Esophagus mucosa (tissue), 1 donor: ENCODE measurements around the gene DTD1. TPM values are rescaled to one million over a fixed set of nuclear protein-coding genes. Genes with fewer than 3 reads are reported as not detected.
A peak's percentile ranks its signal among the peaks of the same experiment; 100 is the strongest.

Experiments
- ATAC-seq: fragments of 200-7000 bp; cut with Tn5 transposase; one replicate; pipeline ENCODE4 v1.9.1; 2020
- total RNA-seq: library from RNA; stranded (reverse); gene quantifications from one replicate; pipeline ENCODE4 v1.2.4, GENCODE V29; 2023
- donor health status: DM: yes; HTN: yes; CAD: no.

DTD1 gene
- total RNA-seq, 1 donor from 2014 or later = 36.1 TPM

DNA sequence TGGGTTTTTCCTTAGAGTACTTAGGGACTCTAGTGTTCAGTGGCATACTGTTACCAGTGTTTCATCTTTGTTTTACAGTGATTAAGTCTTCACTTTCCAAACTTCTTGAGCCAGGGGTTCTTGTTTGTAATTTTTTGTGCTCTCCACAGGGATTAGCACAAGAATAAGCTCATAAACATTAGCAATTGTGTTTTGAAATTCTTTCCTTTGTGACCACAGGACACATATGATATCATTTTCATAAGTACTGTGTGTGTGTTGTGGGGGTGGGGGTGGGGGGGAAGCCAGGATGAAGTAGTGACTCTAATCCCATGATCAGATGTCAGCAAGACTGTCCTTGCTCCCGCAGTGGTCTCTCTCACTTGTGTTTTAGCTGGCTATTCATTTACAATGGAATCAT is 124.3 kb downstream of the DTD1 start:
- no peak for ATAC-seq

DNA sequence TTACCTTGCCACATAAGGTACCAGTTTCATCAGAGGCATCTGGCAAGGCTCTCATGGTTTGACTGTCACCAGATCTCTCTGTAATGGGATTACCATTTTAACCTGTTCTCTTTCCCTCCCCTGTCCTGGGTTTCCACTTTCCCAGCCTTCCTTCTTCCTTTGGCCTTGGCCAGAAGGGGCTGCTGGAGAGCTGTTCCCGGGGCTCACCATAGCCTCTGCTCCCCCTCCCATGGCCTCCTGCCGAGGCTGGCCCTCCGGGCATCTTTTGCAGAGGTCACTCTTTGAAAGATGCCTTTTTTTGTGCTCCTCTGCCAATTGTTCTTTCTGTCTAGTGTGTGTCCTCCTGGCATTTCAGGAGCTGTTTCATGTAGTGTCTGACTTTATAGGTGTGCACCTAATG is 125.0 kb downstream of the DTD1 start:
- ATAC-seq = no peak

DNA sequence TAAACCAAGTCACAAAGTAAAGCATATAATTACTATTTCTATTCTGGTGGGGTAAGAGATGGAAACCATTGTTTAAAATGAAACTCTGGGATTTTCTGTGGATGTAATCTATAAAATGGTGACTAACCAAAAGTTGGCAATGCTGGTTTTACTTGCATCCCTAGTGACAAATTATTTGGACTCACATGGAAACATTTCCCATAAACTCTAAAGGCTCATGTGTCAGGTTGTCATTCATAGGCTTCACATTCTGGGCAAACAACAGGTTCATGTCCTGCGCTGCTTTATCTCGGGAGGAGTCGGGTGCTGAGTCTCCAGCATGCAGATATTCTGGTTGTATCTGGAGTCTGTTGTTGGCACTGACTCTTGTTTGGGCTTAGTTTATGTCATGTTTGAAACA is 127.7 kb downstream of the DTD1 start:
- ATAC-seq = no peak

DNA sequence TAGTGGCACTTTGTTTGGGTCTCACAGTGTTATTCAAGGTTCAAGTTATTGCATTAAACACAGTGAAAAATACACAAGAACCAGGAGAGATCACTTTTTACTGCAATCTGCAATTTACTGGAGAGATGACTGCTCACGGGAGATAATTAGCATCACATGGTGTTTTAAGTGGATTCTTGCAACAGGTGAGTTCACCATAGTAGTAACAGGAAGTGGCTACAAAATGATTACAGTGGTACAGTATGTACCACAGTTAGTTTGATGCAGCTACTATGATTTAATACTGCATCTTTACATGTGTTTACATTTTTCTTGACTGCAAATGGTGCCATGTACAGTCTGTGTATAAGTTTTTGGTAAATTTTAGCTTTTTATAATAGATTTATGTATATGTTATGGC is 129.2 kb downstream of the DTD1 start:
- ATAC-seq = no peak

DNA sequence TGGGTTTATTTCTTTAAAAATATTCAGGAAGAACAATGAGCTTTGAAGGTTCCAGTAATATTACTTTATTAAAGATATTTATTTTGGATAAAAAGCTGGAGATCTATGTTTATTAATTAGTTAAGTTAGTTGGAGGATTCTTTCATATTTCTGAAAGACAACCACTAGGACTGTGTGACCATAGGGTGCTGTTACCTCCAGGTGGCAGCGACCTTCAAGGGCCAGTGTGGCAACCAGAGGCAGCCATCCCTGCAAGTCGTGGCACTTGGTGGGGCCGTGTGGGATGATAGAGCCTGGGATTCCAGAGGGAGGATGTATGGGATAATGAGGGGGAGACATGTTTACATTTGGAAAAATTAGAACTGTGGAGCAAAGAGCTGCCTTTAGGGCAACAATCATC is 130.3 kb downstream of the DTD1 start:
- no peak for ATAC-seq

DNA sequence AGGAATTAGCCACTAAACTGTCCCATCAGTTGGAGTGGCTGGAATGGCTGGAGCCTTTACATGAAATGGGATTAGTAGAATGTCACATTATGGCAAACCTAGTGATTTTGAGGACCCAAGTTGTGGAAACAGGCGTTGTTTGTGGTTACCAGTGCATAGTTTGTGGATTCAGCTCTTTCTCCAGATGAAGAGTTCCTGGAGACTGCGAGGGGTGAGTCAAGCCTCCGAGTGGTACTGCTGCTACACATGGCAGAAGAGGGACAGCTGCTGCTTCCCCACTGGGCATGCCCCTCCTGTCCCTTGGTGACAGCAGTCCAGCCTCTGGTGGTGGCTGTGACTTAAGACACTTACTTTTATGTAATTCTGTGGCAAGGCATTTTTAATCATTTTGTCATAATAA is 131.6 kb downstream of the DTD1 start:
- ATAC-seq = no peak

DNA sequence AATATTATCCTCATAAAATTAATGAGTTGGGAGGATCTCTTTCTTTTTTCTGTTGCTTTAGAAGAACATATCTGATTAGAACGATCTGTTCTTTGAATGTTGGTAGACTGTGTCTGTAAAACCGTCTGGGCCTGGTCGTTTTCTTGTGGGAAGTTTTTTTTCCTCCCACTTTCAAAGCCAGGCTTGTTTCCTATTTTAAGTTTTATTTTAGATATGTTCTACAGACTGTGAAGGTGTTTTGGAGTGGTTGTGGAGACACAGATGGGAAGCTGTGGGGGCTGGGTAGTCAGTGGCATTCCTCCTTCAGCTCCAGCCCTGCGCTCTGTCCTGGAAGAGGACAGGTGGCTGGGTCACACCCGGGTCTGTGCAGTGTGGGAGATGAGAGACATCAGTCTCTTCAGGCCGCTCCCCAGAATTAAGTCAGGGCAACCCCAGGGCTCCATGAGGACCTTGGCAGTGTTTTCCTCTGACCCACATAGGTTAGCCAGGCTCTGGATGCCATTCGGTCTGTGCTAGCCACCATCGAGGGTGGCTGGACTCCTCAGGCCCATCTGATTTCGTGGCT is 133.8 kb downstream of the DTD1 start:
- ATAC-seq = no peak

DNA sequence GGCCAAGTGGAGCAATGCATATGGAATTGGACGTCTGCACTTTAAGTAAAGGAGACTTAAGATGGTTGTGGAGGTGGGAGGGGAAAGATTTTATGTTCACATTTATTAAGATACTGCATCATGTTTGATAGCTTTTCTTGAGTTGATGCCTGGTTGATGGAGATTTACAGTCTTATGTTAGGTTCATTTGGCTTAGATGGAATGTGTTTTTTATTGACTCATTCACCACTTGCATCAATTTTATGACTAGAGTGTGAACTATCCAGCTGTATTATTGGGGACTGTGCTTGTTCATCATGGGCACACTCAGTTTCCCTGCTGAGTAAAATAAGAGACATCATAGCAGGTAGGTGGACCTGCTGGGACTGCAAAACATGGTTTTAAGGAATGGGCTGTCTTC is 134.5 kb downstream of the DTD1 start:
- ATAC-seq = no peak

DNA sequence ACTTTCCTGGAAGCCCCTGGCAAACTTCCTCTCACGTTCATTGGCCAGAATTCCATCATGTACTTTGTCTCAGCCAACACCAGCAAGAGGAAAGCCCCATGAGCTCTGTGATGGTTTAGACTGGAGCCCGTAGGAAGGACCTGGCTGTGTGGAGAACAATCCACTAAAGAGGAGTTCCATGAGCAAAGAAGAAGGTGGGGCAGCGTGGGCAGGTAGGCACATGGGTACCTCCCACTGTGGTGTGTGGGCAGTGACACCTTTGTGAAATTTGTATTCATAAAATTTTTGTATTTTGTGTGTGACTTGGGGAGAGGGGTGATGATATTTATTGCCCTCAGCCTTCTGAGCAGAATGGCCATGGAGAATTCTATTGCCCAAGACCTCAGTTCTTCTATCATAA is 136.2 kb downstream of the DTD1 start:
- ATAC-seq = no peak

DNA sequence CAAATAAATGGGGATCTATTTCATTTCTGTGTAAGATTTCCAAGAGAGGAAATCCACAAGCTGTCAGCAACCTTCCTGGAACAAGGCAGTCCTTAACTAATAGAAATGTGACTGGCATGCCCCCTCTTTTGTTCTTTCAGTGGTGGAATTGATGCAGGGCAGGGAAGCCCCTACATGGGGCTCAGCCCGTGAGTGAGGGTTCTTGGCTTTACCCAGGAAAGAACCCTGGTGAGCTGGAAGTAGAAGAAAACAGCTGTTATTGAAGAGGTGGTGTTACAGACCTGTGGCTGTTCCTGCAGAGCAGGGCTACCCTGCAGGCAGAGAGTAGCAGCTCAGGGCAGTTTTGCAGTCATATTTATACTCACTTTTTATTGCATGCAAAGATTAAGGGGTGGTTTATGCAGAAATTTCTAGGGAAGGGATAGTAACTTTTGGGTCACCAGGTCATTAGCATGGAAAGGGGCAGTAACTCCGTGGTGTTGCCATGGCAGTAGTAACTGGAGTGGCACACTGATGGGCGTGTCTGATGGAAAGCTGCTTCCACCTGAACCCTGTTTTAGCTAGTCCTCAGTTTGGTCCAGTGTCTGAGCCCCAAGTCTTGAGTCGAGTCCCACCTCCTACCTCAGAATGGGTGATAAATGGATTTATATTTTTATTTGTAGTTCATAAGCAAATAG is 137.1 kb downstream of the DTD1 start:
- no peak for ATAC-seq

DNA sequence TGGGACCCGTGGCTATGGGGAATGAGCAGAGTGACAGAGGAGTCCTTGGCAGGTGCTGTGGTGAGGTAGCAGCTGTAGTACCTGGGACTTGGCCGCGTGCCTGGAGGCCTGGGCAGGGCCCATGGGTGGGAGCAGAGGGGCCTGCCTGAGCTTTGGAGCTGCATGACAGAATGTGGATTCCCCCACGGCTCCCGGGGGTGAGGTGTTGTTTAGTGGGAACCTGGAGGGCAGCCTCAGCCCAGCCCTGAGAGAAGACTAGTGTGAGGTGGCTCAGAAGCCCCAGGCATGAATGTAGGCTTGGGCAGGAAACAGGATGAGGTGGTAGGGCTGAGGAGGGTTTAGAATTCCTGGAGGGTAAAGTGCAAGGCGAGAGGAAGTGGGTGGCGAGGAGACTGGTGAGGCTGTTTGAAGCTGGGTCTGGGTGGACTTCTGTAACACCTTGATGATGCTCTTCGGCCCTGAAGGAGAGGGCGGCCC is 139.2 kb downstream of the DTD1 start:
- ATAC-seq = peak; percentile 23

DNA sequence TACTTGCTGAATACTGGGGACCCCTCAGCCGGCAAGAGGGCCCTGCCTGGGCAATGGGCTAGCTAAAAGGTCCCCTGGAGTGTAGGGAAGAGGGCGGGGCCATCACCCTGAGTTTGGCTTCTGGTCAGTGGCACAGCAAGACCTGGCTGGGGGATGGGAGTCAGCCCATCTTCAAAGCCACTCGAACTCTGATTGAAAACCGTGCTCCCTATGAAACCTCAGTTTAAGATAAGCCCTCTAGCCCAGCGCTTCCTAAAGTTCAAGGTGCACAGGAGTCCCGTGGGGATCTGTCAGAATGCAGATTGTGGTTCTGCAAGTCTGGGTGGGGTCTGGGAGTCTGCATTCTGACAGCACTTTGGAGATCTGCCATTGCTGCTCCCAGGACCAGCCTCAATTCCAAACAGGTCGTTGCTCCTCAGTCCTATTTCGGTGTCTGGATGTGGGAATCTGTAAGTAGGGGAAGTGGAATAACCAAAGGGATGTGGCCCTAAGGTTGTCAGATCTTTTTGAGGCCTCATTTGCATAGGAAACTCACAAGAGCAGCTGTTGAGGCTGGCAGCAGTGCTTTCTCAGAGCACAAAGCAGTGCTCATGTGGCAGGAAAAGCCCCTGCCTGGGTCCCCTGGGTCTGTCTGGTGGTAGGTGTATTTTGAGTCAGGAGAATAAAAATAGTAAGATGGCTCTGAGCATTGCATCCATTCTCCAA is 140.5 kb downstream of the DTD1 start:
- no peak for ATAC-seq

DNA sequence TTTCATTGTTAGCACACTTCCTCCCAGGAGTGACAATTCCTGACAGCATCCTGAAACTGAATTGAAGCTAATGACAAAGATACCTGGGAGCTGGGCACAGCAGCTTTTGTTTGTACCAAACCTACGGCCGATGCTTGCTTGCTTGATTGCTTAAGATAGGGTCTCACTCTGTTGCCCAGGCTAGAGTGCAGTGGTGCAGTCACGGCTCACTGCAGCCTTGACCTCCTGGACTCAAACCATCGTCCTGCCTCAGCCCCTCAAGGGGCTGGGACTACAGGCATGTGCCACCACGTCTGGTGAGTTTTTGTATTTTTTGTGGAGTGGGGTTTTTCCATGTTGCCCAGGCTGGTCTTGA is 141.0 kb downstream of the DTD1 start:
- no peak for ATAC-seq

DNA sequence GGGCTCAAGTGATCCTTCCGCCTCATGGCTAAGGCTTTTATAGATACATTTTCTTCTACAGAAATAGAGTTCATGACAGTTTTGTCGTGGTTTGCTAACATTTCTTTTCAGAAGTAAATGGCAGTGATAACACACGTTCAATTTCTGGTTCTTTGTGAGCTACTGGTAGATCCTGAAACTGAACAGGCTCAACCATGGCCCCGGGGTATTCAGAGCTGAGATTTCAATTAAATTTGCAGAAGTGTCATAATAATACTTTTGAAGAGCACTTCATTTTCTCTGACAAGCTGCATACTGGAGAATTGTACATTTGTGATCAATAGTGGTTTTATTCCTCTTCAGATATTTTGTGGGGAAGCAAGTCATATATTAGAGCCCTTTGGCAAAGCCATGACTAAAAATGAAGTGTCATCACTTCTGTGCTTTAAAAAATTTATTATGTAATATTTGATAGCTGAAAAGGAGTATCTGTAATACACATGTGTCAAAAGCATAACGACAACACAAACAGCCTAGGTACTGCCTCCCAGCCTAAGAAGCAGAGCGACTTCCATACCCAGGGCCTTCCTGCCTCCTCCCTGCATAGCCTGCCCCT is 141.5 kb downstream of the DTD1 start:
- ATAC-seq = no peak

DNA sequence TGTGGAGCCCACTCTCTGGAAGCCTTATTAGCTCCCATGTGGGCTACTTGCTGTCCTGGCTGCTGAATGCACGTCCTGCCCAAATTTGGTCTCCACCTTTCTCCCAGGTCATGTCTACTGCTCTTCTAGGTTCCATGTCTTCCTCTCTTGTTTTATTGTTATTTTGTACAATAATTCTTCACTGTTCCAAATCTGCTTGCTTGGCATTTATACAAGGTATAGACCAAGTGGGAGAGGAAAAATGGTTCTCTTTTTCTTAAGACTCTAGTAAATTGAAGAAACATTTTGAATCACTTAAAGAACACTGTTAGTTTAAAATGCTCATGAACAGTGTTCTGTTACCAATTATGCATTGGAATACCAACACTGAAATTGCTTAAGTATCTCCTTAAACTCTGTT is 144.1 kb downstream of the DTD1 start:
- no peak for ATAC-seq

DNA sequence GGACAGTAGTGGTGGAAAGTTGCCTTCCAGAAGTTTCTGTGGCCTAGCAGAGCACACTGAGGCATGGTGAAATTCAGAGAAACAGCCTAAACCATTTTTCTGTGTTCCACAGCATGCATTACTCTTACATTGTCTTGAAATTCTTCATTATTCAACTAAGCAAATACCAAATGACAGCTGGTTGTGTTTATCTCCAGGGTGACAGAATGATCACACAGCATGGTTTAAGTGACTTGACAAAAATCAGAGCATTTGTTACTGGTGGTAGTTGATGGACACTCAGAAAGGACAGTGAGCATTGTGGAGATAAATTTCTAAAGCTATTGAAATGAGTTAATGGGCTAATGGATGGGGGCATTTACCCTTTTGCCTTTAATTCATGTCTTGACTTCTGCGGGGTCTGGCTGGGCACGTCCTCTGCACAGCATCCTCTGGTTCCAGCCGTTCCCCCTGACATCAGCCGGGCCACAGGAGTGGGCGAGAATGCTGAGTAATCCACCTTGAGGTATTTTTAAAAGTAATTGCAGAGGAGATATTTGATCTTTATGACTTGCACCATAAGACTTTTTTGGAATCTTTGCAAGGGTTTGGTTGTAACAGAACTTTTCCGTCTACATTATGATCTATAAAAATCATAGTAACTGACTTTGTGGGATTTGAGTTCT is 146.8 kb downstream of the DTD1 start:
- no peak for ATAC-seq

DNA sequence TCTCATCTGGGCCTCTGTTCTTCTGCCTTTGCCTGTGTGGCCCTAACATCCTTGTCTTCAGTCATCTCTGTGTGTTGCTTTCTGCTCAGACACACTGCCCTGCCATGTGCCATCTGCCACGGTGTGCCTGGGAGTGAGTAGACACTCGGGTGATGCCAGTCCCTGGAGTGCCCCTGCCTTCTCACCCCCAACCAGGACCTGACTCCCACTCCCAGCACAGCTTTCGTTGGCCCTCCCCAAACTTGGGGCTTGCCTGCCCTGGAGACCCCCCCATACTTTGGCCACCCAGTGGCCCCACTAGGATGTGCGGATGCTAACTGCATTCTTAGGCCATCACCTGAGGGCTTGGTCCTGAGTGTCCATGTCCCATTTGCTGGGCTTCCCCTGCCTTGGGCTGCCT is 149.3 kb downstream of the DTD1 start:
- peak; percentile 7 for ATAC-seq

DNA sequence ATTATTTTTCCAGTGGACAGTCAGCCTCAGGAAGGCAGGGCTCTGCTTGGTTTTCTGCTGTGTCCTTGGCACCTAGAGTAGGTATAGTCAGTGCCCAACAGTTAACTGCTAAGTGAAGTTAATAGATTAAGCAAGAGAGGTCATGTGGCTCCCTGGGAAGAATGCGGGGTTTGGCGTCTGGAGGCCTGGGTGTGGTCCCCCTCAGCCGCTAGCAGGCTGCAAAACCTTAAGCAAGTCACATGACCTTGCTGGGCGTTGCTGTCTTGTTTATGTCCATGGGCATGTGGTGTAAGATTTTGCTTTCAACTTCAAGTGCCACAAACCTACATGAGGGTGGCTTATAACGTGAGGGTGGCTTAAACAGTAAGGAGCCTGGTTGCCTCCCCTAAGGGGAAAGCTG is 150.2 kb downstream of the DTD1 start:
- peak; percentile 79 for ATAC-seq

DNA sequence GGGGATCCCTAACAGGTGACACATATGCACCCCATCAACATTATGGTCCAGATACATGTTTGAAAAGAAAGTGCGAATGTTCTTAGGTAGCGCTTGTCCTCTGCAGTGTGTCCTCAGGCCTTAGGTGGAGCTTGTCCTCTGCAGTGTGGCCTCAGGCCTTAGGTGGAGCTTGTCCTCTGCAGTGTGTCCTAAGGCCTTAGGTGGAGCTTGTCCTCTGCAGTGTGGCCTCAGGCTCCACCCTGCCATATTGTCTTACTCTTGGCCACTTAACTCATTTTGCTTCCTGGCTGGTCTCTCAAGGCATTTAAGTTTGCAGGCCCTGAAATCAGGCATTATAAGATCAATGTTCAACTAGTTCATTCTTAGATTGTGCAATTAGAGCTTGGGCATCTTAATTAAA is 151.0 kb downstream of the DTD1 start:
- no peak for ATAC-seq

DNA sequence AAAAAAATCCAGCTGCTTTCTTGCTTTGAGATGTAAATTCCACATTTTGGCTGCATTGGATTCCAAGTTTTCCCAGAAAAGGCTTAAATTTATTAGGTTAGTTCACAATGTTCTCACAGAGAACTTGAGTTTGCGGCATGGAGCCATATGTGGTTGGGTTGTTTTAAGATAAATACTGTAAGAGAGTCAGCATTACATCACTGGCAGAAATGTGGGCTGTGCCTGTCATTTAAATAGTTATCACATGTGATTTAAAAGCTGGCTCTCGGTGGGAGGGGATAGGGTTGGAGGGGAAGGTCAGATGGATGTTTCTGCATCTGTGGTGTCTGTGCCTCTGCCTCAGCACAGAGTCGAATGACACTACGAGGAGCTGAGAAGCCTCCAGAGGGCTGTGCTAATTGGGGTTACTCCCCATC is 151.9 kb downstream of the DTD1 start:
- ATAC-seq = no peak

DNA sequence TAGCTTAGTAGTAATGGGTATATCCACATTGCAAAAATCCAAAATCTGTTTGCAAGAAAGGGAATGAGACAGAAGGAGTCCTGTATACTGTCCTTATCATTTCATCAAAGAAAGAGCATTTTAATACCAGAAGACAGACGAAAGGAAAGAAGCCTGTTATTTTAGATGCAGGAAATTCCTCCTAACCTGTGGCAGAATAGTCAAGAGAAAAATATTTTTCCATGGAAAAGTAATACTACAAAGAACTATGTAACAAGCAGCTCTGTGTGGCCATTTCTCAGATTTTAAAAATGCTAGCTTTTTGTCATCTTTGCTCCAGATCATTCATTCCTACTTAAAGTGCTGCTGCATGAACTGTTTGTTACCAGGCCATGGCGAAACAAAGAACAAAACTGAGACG is 152.9 kb downstream of the DTD1 start:
- no peak for ATAC-seq

DNA sequence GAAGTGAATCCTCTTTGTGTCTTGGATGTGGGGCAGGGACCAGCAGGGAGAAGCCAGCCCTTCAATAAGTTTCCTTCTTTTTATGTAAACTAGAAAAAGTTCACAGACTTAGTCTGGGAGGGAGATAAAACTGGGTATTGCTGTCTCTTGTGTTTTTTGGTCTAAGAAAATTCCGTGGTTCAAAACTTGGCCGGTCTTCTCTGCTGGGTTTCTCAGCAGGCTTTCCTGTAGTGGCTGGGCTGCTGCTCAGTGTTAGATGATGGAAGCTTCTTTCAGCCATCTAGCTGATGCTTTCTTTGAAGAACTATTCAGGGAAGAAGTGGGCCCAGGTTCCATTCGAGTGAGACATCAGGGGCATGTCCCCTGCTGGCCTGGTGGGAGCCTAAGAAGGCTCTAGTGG is 155.0 kb downstream of the DTD1 start:
- no peak for ATAC-seq
